ENCODE data around the gene COL16A1.

The COL16A1 gene

GRCh38 chr1:31705080-31705866, 1.5 kb upstream of the COL16A1 start:
- peak; percentile 38 to 40 for DNase-seq

GRCh38 chr1:31704271-31705079, 658 bp upstream of the COL16A1 start:
- DNase-seq: no peak

GRCh38 chr1:31702836-31703404, 897 bp downstream of the COL16A1 start:
- DNase-seq: no peak

- peak in 1 of 2 donors; percentile 39 for DNase-seq
These were observed 2.6 kb downstream of the COL16A1 start for GRCh38 chr1:31701091-31701736.

- no peak for DNase-seq
These were observed 3.2 kb downstream of the COL16A1 start for GRCh38 chr1:31700468-31701090.

- no peak for DNase-seq
These were observed 4.4 kb downstream of the COL16A1 start for GRCh38 chr1:31699341-31699891.

- no peak for DNase-seq
These were observed 6.3 kb downstream of the COL16A1 start for GRCh38 chr1:31697369-31697984.

GRCh38 chr1:31696242-31696641, 7.6 kb downstream of the COL16A1 start:
- DNase-seq: no peak

- no peak for DNase-seq
These were observed 8.5 kb downstream of the COL16A1 start for GRCh38 chr1:31695327-31695726.

GRCh38 chr1:31694964-31695313, 8.9 kb downstream of the COL16A1 start:
- DNase-seq: no peak

GRCh38 chr1:31694069-31694963, 9.5 kb downstream of the COL16A1 start:
- DNase-seq: no peak

GRCh38 chr1:31693231-31693630, 10.6 kb downstream of the COL16A1 start:
- no peak for DNase-seq

- no peak for DNase-seq
These were observed 11.9 kb downstream of the COL16A1 start for GRCh38 chr1:31691951-31692350.

- no peak for DNase-seq
These were observed 12.4 kb downstream of the COL16A1 start for GRCh38 chr1:31691446-31691845.

- no peak for DNase-seq
These were observed 12.9 kb downstream of the COL16A1 start for GRCh38 chr1:31690921-31691320.

GRCh38 chr1:31689854-31690253, 14.0 kb downstream of the COL16A1 start:
- DNase-seq: peak; percentile 55 to 61

GRCh38 chr1:31689379-31689778, 14.4 kb downstream of the COL16A1 start:
- DNase-seq: no peak

- DNase-seq: no peak
These were observed 15.4 kb downstream of the COL16A1 start for GRCh38 chr1:31688233-31688918.

GRCh38 chr1:31687601-31688000, 16.2 kb downstream of the COL16A1 start:
- no peak for DNase-seq

GRCh38 chr1:31685795-31686194, 18.0 kb downstream of the COL16A1 start:
- DNase-seq: no peak

Data from inflammatory macrophage treated with lipopolysaccharide for 1 hour (primary cell).